HepG2 (cell line): ENCODE results near the gene ENTREP3. TPM values are rescaled to one million over a fixed set of nuclear protein-coding genes. Genes with fewer than 3 reads are reported as not detected.
A peak's percentile ranks its signal among the peaks of the same experiment; 100 is the strongest.

Experiments
- ATAC-seq: fragments of 200-7000 bp; cut with Tn5 transposase; 3 replicates; pipeline ENCODE4 v1.9.1; 2020; ENCODE audit warnings: mild to moderate bottlenecking, moderate library complexity
- BruUV-seq: library from RNA; stranded (reverse); fragments of 400-500 nt; replicated peaks from 2 replicates; lab custom pipeline; 2021; lab: Mats Ljungman, UMichigan
- CTCF ChIA-PET: fragments of 300-600 bp; formaldehyde crosslinking; extraction: SDS; loops from one replicate; lab custom pipeline; 2021; ENCODE audit warnings: low total read pairs, inconsistent platforms, low intra/inter-chr PET ratio; lab: Yijun Ruan, JAX
- POLR2A ChIA-PET: fragments of 350-600 bp; sonication (Branson Sonifier 250); formaldehyde crosslinking; loops from one replicate; lab custom pipeline; 2020; ENCODE audit warnings: antibody characterized with exemption, inconsistent platforms; lab: Yijun Ruan, JAX
- DNase-seq: peaks from one replicate; pipeline ENCODE4 v3.0.0-alpha.2; 2015; ENCODE audit warnings: low spot score
- FAIRE-seq: peaks from 3 replicates; lab custom pipeline; 2011; peaks lifted over from hg19 to GRCh38; lab: Jason Lieb, UNC
- H2AFZ ChIP-seq: one replicate; pipeline ENCODE4 v1.6.1; 2011; ENCODE audit warnings: low read length, inconsistent platforms
- H3K27ac ChIP-seq: fragments of 300-600 bp; 3 replicates; pipeline ENCODE4 v1.8.0; 2011; ENCODE audit warnings: mixed run types, mild to moderate bottlenecking, mixed read lengths, low read length, inconsistent platforms; ENCODE audit not compliant: insufficient read depth; ENCODE audit errors: extremely low read length
- H3K27me3 ChIP-seq, 2 experiments: fragments of 200-600 bp in 1 of 2; 2 replicates in 1 of 2; 3 replicates in 1 of 2; pipeline versions ENCODE4 v1.6.0 to v1.8.0; 2011; ENCODE audit warnings: low read length in 2 of 2, mild to moderate bottlenecking in 2 of 2, moderate library complexity in 2 of 2, inconsistent platforms in 1 of 2; ENCODE audit not compliant: insufficient read depth in 2 of 2, control insufficient read depth in 1 of 2
- H3K36me3 ChIP-seq, 2 experiments: fragments of 200-600 bp in 1 of 2; replicated peaks in 1 of 2; 2 replicates in 1 of 2; 3 replicates in 1 of 2; pipeline versions ENCODE4 v1.5.1 to v1.8.0; 2011; ENCODE audit warnings: low read length in 2 of 2, inconsistent platforms in 1 of 2; ENCODE audit not compliant: insufficient read depth in 2 of 2, control insufficient read depth in 1 of 2
- H3K4me1 ChIP-seq: 2 replicates; pipeline ENCODE4 v1.5.1; 2012; ENCODE audit warnings: low read length, inconsistent platforms; ENCODE audit not compliant: insufficient read depth
- H3K4me2 ChIP-seq: 2 replicates; pipeline ENCODE4 v1.6.0; 2011; ENCODE audit warnings: low read depth, low read length, inconsistent platforms
- H3K4me3 ChIP-seq, 3 experiments: fragments of 200-600 bp in 1 of 3; sonication (generic), shearing (Covaris generic) in 1 of 3; replicated peaks in 1 of 3; 2 replicates each; pipeline ENCODE4 v1.5.1; 2011 to 2016; ENCODE audit warnings: low read length in 3 of 3, inconsistent platforms in 2 of 3, low read depth in 2 of 3, mild to moderate bottlenecking in 2 of 3, control low read depth in 1 of 3, mixed read lengths in 1 of 3; ENCODE audit not compliant: insufficient read depth in 1 of 3
- H3K79me2 ChIP-seq: one replicate; pipeline ENCODE4 v1.6.1; 2011; ENCODE audit warnings: low read length, inconsistent platforms; ENCODE audit not compliant: insufficient read depth
- H3K9ac ChIP-seq: 2 replicates; pipeline ENCODE4 v1.6.0; 2011; ENCODE audit warnings: mild to moderate bottlenecking, low read depth, low read length, inconsistent platforms; ENCODE audit not compliant: insufficient read depth
- H3K9me3 ChIP-seq: 2 replicates; pipeline ENCODE4 v1.5.1; 2012; ENCODE audit warnings: mild to moderate bottlenecking, low read length
- H4K20me1 ChIP-seq: 2 replicates; pipeline ENCODE4 v1.6.0; 2011; ENCODE audit warnings: inconsistent platforms, mild to moderate bottlenecking, low read length, moderate library complexity; ENCODE audit not compliant: insufficient read depth
- CEBPB ChIP-seq: IDR thresholded peaks from 2 replicates; pipeline ENCODE4 v1.6.1; 2011; ENCODE audit warnings: low read depth, low read length, improper control_type of control experiment, borderline replicate concordance
- CHD2 ChIP-seq: IDR thresholded peaks from 2 replicates; pipeline ENCODE4 v1.6.1; 2011; ENCODE audit warnings: low read depth, low read length, improper control_type of control experiment
- EED ChIP-seq: sonication (generic); formaldehyde crosslinking; IDR thresholded peaks from 2 replicates; pipeline ENCODE4 v1.5.0; 2020; ENCODE audit warnings: mild to moderate bottlenecking, missing genetic modification reagents
- ESRRA ChIP-seq: sonication (generic); formaldehyde crosslinking; IDR thresholded peaks from 2 replicates; pipeline ENCODE4 v1.5.1; 2020; ENCODE audit warnings: mild to moderate bottlenecking, low read depth, missing genetic modification reagents
- FOSL2 ChIP-seq: sonication (generic); formaldehyde crosslinking; IDR thresholded peaks from 2 replicates; pipeline ENCODE4 v1.4.0; 2020; ENCODE audit warnings: missing genetic modification reagents
- GABPB1 ChIP-seq: IDR thresholded peaks from 2 replicates; pipeline ENCODE4 v1.6.1; 2016; ENCODE audit warnings: mild to moderate bottlenecking, missing genetic modification reagents, moderate library complexity, missing compliant biosample characterization
- SOX6 ChIP-seq, 2 experiments: fragments of 450-650 bp in 1 of 2; sonication (generic) in 1 of 2; formaldehyde crosslinking in 1 of 2; IDR thresholded peaks; 2 replicates each; pipeline versions ENCODE4 v1.4.0 to v1.6.1; 2017 to 2020; ENCODE audit warnings: antibody characterized with exemption in 1 of 2, mild to moderate bottlenecking in 1 of 2, missing genetic modification reagents in 1 of 2
- SRSF9 ChIP-seq: fragments of 200-400 bp; formaldehyde crosslinking; IDR thresholded peaks from 2 replicates; pipeline ENCODE4 v1.6.1; 2018; ENCODE audit warnings: borderline replicate concordance, mild to moderate bottlenecking, low read depth, low read length; ENCODE audit not compliant: insufficient read depth, poor library complexity, severe bottlenecking
- TEAD3 ChIP-seq: optimal IDR thresholded peaks from 2 replicates; pipeline ENCODE3; 2016; ENCODE audit warnings: borderline replicate concordance
- ZNF337 ChIP-seq: sonication (generic); formaldehyde crosslinking; IDR thresholded peaks from 2 replicates; pipeline ENCODE4 v1.5.1; 2020; ENCODE audit warnings: missing genetic modification reagents, low read depth, mild to moderate bottlenecking, borderline replicate concordance
- ZNF484 ChIP-seq: sonication (generic); formaldehyde crosslinking; IDR thresholded peaks from 2 replicates; pipeline ENCODE4 v1.5.1; 2020; ENCODE audit warnings: mild to moderate bottlenecking, low read depth, missing genetic modification reagents, borderline replicate concordance
- ZXDC ChIP-seq: sonication (generic); formaldehyde crosslinking; IDR thresholded peaks from 2 replicates; pipeline ENCODE4 v1.5.0; 2020; ENCODE audit warnings: mild to moderate bottlenecking, missing genetic modification reagents
- WGBS: methylation state at CpG from one replicate; pipeline ENCODE4 v1.1.6; 2017; ENCODE audit warnings: low lambda C conversion rate; 5-methylcytosine and 5-hydroxymethylcytosine counted together
- in situ Hi-C: cut with HindIII; loops from 2 replicates; pipeline ENCODE4 v1.10.0; 2017; ENCODE audit warnings: low pct_unique_long_range_greater_than_20kb; ENCODE audit not compliant: extremely low pct_ligation_motif_present
- intact Hi-C: fragments of 100-400 bp; cut with micrococcal nuclease; formaldehyde crosslinking; loops from one replicate; pipeline ENCODE4 v1.10.0; 2022; ENCODE audit not compliant: unreplicated experiment
- polyA plus RNA-seq, 8 experiments: library from polyadenylated mRNA; depleted of rRNA in 3 of 8; stranded (reverse) in 7 of 8; unstranded in 1 of 8; fragments of >200 nt; fragmentation: Illumina TruSeq in 4 of 8; extraction: Trizol in 4 of 8; gene quantifications; 2 replicates each; pipeline versions ENCODE4 v1.2.1 to v1.2.3, GENCODE V29; 2011 to 2016; ENCODE audit warnings: low read depth in 4 of 8, missing spikeins in 1 of 8, mixed read lengths in 1 of 8; ENCODE audit not compliant: insufficient read depth in 1 of 8
- total RNA-seq, 5 experiments: library from RNA; depleted of rRNA; stranded (reverse); fragments of >200 nt; fragmentation: Illumina TruSeq; extraction: Trizol; gene quantifications; 2 replicates each; pipeline ENCODE4 v1.2.3, GENCODE V29; 2016; ENCODE audit warnings: low read depth in 1 of 5
- TF ChIP-seq, protein P1 (sequence below), 2 experiments: sonication (generic) in 1 of 2; formaldehyde crosslinking in 1 of 2; IDR thresholded peaks; 2 replicates each; pipeline versions ENCODE4 v1.6.1 to v1.9.0; 2014 to 2022; ENCODE audit warnings: antibody characterized with exemption in 1 of 2, borderline replicate concordance in 1 of 2, inconsistent platforms in 1 of 2, low read depth in 1 of 2, missing genetic modification reagents in 1 of 2
- TF ChIP-seq, protein P2 (sequence below): sonication (generic); formaldehyde crosslinking; IDR thresholded peaks from 2 replicates; pipeline ENCODE4 v1.9.0; 2021; ENCODE audit warnings: missing genetic modification reagents, mild to moderate bottlenecking, borderline replicate concordance

Gene ENTREP3
- total and polyA plus RNA-seq, 2 of the 13 experiments (the other 11 are each of a cell fraction or from before 2014, with no cell fraction given): 4.1 to 9.9 TPM

- in situ Hi-C loops: no loop called here
- Histone ChIP-seq H3K27ac (no peak overlapping the region), H3K4me1 (peaks cover 11% of the 10 kb centered on the region), H3K27me3 (no peaks in the 10 kb centered on the region), H3K4me3 (no peak overlapping the region), H3K79me2 (no peaks in the 10 kb centered on the region), H3K9me3 (no peaks in the 10 kb centered on the region), H3K36me3 (peaks cover 2 to 3% of the 10 kb centered on the region in 2 experiments; a peak in 1 of 5 replicates), H3K9ac (no peak overlapping the region), H4K20me1 (no peaks in the 10 kb centered on the region), H2AFZ (no peak overlapping the region), H3K4me2 (no peak overlapping the region)
- FAIRE-seq (no peak), DNase-seq (no peak), ATAC-seq (no peak)
- intact Hi-C loops: no loop called here
- POLR2A ChIA-PET: no interaction called here
- CTCF ChIA-PET: no interaction called here
- WGBS: 70% methylated on average over 5 of the region's 5 CpGs
- BruUV-seq: no TSS peak
- no peak for TF ChIP-seq EED (CRISPR knock-in tag)
- TF ChIP-seq, protein P1, sequence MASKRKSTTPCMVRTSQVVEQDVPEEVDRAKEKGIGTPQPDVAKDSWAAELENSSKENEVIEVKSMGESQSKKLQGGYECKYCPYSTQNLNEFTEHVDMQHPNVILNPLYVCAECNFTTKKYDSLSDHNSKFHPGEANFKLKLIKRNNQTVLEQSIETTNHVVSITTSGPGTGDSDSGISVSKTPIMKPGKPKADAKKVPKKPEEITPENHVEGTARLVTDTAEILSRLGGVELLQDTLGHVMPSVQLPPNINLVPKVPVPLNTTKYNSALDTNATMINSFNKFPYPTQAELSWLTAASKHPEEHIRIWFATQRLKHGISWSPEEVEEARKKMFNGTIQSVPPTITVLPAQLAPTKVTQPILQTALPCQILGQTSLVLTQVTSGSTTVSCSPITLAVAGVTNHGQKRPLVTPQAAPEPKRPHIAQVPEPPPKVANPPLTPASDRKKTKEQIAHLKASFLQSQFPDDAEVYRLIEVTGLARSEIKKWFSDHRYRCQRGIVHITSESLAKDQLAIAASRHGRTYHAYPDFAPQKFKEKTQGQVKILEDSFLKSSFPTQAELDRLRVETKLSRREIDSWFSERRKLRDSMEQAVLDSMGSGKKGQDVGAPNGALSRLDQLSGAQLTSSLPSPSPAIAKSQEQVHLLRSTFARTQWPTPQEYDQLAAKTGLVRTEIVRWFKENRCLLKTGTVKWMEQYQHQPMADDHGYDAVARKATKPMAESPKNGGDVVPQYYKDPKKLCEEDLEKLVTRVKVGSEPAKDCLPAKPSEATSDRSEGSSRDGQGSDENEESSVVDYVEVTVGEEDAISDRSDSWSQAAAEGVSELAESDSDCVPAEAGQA (IDR thresholded peaks at IDR 0.05; ENCODE audit: low read depth): no peak
- TF ChIP-seq, protein P1 (CRISPR knock-in tag; IDR thresholded peaks at IDR 0.05; ENCODE audit: borderline replicate concordance): no peak
- no peak for TF ChIP-seq SOX6 (IDR thresholded peaks at IDR 0.05)
- TF ChIP-seq SOX6 (CRISPR knock-in tag; IDR thresholded peaks at IDR 0.05): no peak
- TF ChIP-seq ZXDC (CRISPR knock-in tag): no peak
- TF ChIP-seq GABPB1 (CRISPR knock-in tag): no peak
- TF ChIP-seq FOSL2: peak; percentile 50; the same call in 1 of the 2 replicates
- TF ChIP-seq ZNF337: no peak
- TF ChIP-seq, protein P2, sequence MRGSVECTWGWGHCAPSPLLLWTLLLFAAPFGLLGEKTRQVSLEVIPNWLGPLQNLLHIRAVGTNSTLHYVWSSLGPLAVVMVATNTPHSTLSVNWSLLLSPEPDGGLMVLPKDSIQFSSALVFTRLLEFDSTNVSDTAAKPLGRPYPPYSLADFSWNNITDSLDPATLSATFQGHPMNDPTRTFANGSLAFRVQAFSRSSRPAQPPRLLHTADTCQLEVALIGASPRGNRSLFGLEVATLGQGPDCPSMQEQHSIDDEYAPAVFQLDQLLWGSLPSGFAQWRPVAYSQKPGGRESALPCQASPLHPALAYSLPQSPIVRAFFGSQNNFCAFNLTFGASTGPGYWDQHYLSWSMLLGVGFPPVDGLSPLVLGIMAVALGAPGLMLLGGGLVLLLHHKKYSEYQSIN (CRISPR knock-in tag): no peak
- no peak for TF ChIP-seq TEAD3 (CRISPR knock-in tag)
- no peak for TF ChIP-seq ZNF484 (CRISPR knock-in tag)
- TF ChIP-seq CEBPB: peak; percentile 46; the same call in 1 of the 2 replicates
- TF ChIP-seq CHD2: no peak
- TF ChIP-seq ESRRA (CRISPR knock-in tag): no peak
- TF ChIP-seq SRSF9: no peak
These were observed 18.8 kb downstream of the ENTREP3 start for GRCh38 chr1:155236451-155236850.
